GM12878 (cell line): Measurements from ENCODE around the gene CCRL2. TPM values are rescaled to one million over a fixed set of nuclear protein-coding genes. Genes with fewer than 3 reads are reported as not detected.
"Not testable (repeated sequence)": the region's sequence is repeated elsewhere in the genome, so short reads cannot be mapped to it uniquely, and the experiment has no call there.

Experiments
- ATAC-seq: fragments of 200-7000 bp; cut with Tn5 transposase; 3 replicates; pipeline ENCODE4 v1.9.1; 2020; ENCODE audit warnings: mild to moderate bottlenecking, moderate library complexity
- BruUV-seq: library from RNA; stranded (reverse); fragments of 400-500 nt; replicated peaks from 2 replicates; lab custom pipeline; 2021; lab: Mats Ljungman, UMichigan
- CTCF ChIA-PET: fragments of 300-600 bp; sonication (Branson Sonifier 250); formaldehyde crosslinking; extraction: SDS; loops from one replicate; lab custom pipeline; 2021; ENCODE audit warnings: inconsistent platforms; lab: Yijun Ruan, JAX
- POLR2A ChIA-PET: fragments of 350-600 bp; formaldehyde crosslinking; extraction: SDS; loops from one replicate; lab custom pipeline; 2021; ENCODE audit warnings: inconsistent platforms; lab: Charles Lee
- RAD21 ChIA-PET: fragments of 300-600 bp; sonication (Branson Sonifier 250); formaldehyde crosslinking; loops from one replicate; lab custom pipeline; 2023; ENCODE audit warnings: antibody characterized with exemption; ENCODE audit not compliant: unreplicated experiment; lab: Charles Lee
- SMC1A ChIA-PET: fragments of 300-600 bp; sonication (Branson Sonifier 250); formaldehyde crosslinking; loops from one replicate; lab custom pipeline; 2023; ENCODE audit not compliant: unreplicated experiment, uncharacterized antibody; lab: Charles Lee
- DNase-seq: peaks from one replicate; pipeline ENCODE4 v3.0.0-alpha.2; 2011; ENCODE audit warnings: low read depth, low spot score
- FAIRE-seq: peaks from 3 replicates; lab custom pipeline; 2011; peaks lifted over from hg19 to GRCh38; lab: Jason Lieb, UNC
- H2AFZ ChIP-seq: 2 replicates; pipeline ENCODE4 v1.6.0; 2011; ENCODE audit warnings: low read depth, low read length, control low read depth; ENCODE audit not compliant: control insufficient read depth
- H3K27ac ChIP-seq: 2 replicates; pipeline ENCODE4 v1.5.1; 2011; ENCODE audit warnings: control low read depth; ENCODE audit not compliant: control insufficient read depth, insufficient read depth
- H3K27me3 ChIP-seq, 2 experiments: replicated peaks in 1 of 2; 2 replicates each; pipeline versions ENCODE4 v1.6.0 to v1.6.1; 2011; ENCODE audit warnings: low read length in 1 of 2; ENCODE audit not compliant: control insufficient read depth in 2 of 2, insufficient read depth in 2 of 2
- H3K36me3 ChIP-seq, 2 experiments: 2 replicates each; pipeline ENCODE4 v1.5.1; 2011; ENCODE audit warnings: low read length in 1 of 2; ENCODE audit not compliant: control insufficient read depth in 2 of 2, insufficient read depth in 2 of 2
- H3K4me1 ChIP-seq: 2 replicates; pipeline ENCODE4 v1.6.1; 2011; ENCODE audit warnings: mild to moderate bottlenecking, low read length, moderate library complexity, mixed read lengths; ENCODE audit not compliant: control insufficient read depth, insufficient read depth
- H3K4me2 ChIP-seq: 2 replicates; pipeline ENCODE4 v1.6.0; 2011; ENCODE audit warnings: control low read depth; ENCODE audit not compliant: control insufficient read depth, insufficient read depth
- H3K4me3 ChIP-seq: fragments of 200-600 bp; sonication (generic); 2 replicates; pipeline ENCODE4 v1.5.1; 2016
- H3K79me2 ChIP-seq: 2 replicates; pipeline ENCODE4 v1.6.0; 2011; ENCODE audit warnings: low read length; ENCODE audit not compliant: control insufficient read depth, insufficient read depth
- H3K9ac ChIP-seq: 2 replicates; pipeline ENCODE4 v1.8.0; 2011; ENCODE audit warnings: low read length, control low read depth, mixed read lengths; ENCODE audit not compliant: control insufficient read depth, insufficient read depth
- H3K9me3 ChIP-seq: replicated peaks from 3 replicates; pipeline ENCODE4 v1.5.1; 2011; ENCODE audit warnings: mild to moderate bottlenecking, low read length; ENCODE audit not compliant: control insufficient read depth, insufficient read depth
- H4K20me1 ChIP-seq: 2 replicates; pipeline ENCODE4 v1.6.0; 2011; ENCODE audit not compliant: control insufficient read depth, insufficient read depth
- WGBS: methylation state at CpG from one replicate; pipeline ENCODE4 v1.1.6; 2016; ENCODE audit warnings: low lambda C conversion rate; ENCODE audit not compliant: insufficient replicate concordance, insufficient coverage; ENCODE audit errors: missing lambda C conversion rate; 5-methylcytosine and 5-hydroxymethylcytosine counted together
- in situ Hi-C: fragments of 300-500 bp; cut with MboI; formaldehyde crosslinking; loops from 9 replicates; pipeline ENCODE4 v1.14.3; 2018; ENCODE audit warnings: mixed read lengths
- intact Hi-C: fragments of 100-400 bp; cut with micrococcal nuclease; formaldehyde crosslinking; loops from one replicate; pipeline ENCODE4 v1.14.2; 2022; ENCODE audit not compliant: unreplicated experiment
- polyA plus RNA-seq, 11 experiments: library from polyadenylated mRNA; depleted of rRNA in 4 of 11; unstranded in 6 of 11; stranded (reverse) in 5 of 11; fragments of >200 nt; fragmentation: Nextera tagmentation in 4 of 11; fragmentation: Illumina TruSeq in 1 of 11; extraction: Ambion mirVana in 4 of 11; extraction: Trizol in 1 of 11; gene quantifications; 1 replicate in 1 of 11; 2 replicates in 10 of 11; pipeline versions ENCODE4 v1.2.1 to v1.2.3, GENCODE V29; 2011 to 2016; ENCODE audit warnings: inconsistent platforms in 2 of 11, missing spikeins in 2 of 11, low read depth in 1 of 11
- total RNA-seq, 4 experiments: library from RNA; depleted of rRNA in 3 of 4; stranded (reverse); fragments of >200 nt in 3 of 4; fragmentation: Illumina TruSeq in 1 of 4; extraction: Trizol in 1 of 4; gene quantifications; 2 replicates each; pipeline versions ENCODE4 v1.2.1 to v1.2.3, GENCODE V29; 2013 to 2021

Gene CCRL2
- total and polyA plus RNA-seq, 10 of the 15 experiments (the other 5 are each of a cell fraction or from before 2014, with no cell fraction given) = 0.04 to 2.5 (median 1.8) TPM

- H3K4me3 ChIP-seq, H3K79me2 ChIP-seq, DNase-seq, H3K36me3 ChIP-seq, POLR2A ChIA-PET, H4K20me1 ChIP-seq, CTCF ChIA-PET, H3K9ac ChIP-seq, H3K9me3 ChIP-seq, BruUV-seq, H2AFZ ChIP-seq, ATAC-seq, H3K27ac ChIP-seq, FAIRE-seq, in situ Hi-C loops, intact Hi-C loops, H3K27me3 ChIP-seq, H3K4me2 ChIP-seq, RAD21 ChIA-PET, H3K4me1 ChIP-seq: not testable (repeated sequence)
- SMC1A ChIA-PET = interaction anchor here (0.8 kb wide), 2 partner anchors 16 to 62 kb away, joined by 3 read pairs; no protein-coding TSS in a partner anchor
- WGBS = 47% methylated on average over 1 of the region's 1 CpG
Measured at GRCh38 chr3:46430879-46431278, 23.8 kb downstream of the CCRL2 start.

GRCh38 chr3:46431905-46432304, 24.8 kb downstream of the CCRL2 start:
- POLR2A ChIA-PET, H3K27ac ChIP-seq, FAIRE-seq, ATAC-seq, RAD21 ChIA-PET, H3K9me3 ChIP-seq, in situ Hi-C loops, H3K4me3 ChIP-seq, H3K9ac ChIP-seq, H2AFZ ChIP-seq, H3K4me1 ChIP-seq, H3K36me3 ChIP-seq, intact Hi-C loops, H4K20me1 ChIP-seq, SMC1A ChIA-PET, H3K4me2 ChIP-seq, BruUV-seq, H3K27me3 ChIP-seq, H3K79me2 ChIP-seq, DNase-seq: not testable (repeated sequence)
- 81% methylated on average over 5 of the region's 5 CpGs for WGBS
- CTCF ChIA-PET = interaction anchor here (1.2 kb wide), 1 partner anchor 355 kb away, joined by 3 read pairs; no protein-coding TSS in a partner anchor

GRCh38 chr3:46433118-46433517, 26.1 kb downstream of the CCRL2 start:
- intact Hi-C loops, FAIRE-seq, H3K9ac ChIP-seq: not testable (repeated sequence)

More at GRCh38 chr3:46433118-46433517, 26.1 kb downstream of the CCRL2 start:
- in situ Hi-C loops, RAD21 ChIA-PET, H3K27me3 ChIP-seq, H3K9me3 ChIP-seq, H4K20me1 ChIP-seq, H3K4me2 ChIP-seq, H2AFZ ChIP-seq, H3K4me1 ChIP-seq, DNase-seq, H3K79me2 ChIP-seq, ATAC-seq, SMC1A ChIA-PET, H3K4me3 ChIP-seq, H3K36me3 ChIP-seq, BruUV-seq, H3K27ac ChIP-seq, POLR2A ChIA-PET: not testable (repeated sequence)
- CTCF ChIA-PET = interaction anchor here (1.2 kb wide), 1 partner anchor 357 kb away, joined by 3 read pairs; no protein-coding TSS in a partner anchor
- WGBS = 2% methylated on average over 4 of the region's 4 CpGs
